HL-60 (cell line): Measurements from ENCODE around the gene EGFL6.

Experiments
- GABPA ChIP-seq: IDR thresholded peaks from 2 replicates; pipeline ENCODE4 v1.6.1; 2012; ENCODE audit warnings: low read depth
- TF ChIP-seq, protein P1 (sequence below): IDR thresholded peaks from one replicate; pipeline ENCODE4 v1.5.1; 2011; ENCODE audit warnings: low read length, control low read depth, inconsistent platforms; ENCODE audit not compliant: insufficient read depth

DNA sequence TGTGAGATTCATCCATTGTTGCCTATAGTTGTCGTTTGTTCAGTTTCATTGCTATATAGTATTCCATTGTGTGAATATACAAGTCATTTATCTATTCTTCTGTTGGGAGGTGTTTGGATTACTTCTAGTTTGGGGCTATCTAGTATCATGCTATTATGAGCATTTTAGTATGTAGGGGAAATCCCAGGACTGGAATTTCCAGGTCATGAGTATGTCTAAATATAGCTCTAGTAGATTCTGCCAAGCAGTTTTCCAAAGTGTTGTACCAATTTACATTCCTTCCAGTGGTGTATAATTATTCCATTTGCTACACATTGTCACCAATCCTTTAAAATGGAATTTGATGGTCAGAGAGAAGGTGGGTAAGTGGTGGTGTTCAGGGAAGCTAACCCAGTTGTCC is 30.1 kb downstream of the EGFL6 start:
- TF ChIP-seq, protein P1, sequence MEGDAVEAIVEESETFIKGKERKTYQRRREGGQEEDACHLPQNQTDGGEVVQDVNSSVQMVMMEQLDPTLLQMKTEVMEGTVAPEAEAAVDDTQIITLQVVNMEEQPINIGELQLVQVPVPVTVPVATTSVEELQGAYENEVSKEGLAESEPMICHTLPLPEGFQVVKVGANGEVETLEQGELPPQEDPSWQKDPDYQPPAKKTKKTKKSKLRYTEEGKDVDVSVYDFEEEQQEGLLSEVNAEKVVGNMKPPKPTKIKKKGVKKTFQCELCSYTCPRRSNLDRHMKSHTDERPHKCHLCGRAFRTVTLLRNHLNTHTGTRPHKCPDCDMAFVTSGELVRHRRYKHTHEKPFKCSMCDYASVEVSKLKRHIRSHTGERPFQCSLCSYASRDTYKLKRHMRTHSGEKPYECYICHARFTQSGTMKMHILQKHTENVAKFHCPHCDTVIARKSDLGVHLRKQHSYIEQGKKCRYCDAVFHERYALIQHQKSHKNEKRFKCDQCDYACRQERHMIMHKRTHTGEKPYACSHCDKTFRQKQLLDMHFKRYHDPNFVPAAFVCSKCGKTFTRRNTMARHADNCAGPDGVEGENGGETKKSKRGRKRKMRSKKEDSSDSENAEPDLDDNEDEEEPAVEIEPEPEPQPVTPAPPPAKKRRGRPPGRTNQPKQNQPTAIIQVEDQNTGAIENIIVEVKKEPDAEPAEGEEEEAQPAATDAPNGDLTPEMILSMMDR = no peak
- TF ChIP-seq GABPA = no peak
